ENCODE results near the gene INPP5A. TPM values are rescaled to one million over a fixed set of nuclear protein-coding genes. Genes with fewer than 3 reads are reported as not detected.
A peak's percentile ranks its signal among the peaks of the same experiment; 100 is the strongest.

INPP5A gene
- total and polyA plus RNA-seq, 2 of the 13 experiments (the other 11 are each of a cell fraction or from before 2014, with no cell fraction given) = 17.5 to 37.9 TPM

GRCh38 chr10:132707121-132707775 lies 169.7 kb downstream of the INPP5A start (continued):
- TF ChIP-seq ZBTB38 (CRISPR knock-in tag; IDR thresholded peaks at IDR 0.05) (peak; percentile 44; the same call in 1 of the 2 replicates), SOX5 (CRISPR knock-in tag; IDR thresholded peaks at IDR 0.05; ENCODE audit: borderline replicate concordance) (no peak), HOXA3 (CRISPR knock-in tag; IDR thresholded peaks at IDR 0.05) (0 out of 2 replicates have a peak, but pooled peaks have one; percentile 26), ZFP36L2 (CRISPR knock-in tag; IDR thresholded peaks at IDR 0.05) (no peak), ZNF333 (CRISPR knock-in tag; IDR thresholded peaks at IDR 0.05; ENCODE audit: borderline replicate concordance) (no peak), DPF2 (CRISPR knock-in tag; IDR thresholded peaks at IDR 0.05; ENCODE audit: borderline replicate concordance, low read depth) (no peak)
- TF ChIP-seq, protein P1, sequence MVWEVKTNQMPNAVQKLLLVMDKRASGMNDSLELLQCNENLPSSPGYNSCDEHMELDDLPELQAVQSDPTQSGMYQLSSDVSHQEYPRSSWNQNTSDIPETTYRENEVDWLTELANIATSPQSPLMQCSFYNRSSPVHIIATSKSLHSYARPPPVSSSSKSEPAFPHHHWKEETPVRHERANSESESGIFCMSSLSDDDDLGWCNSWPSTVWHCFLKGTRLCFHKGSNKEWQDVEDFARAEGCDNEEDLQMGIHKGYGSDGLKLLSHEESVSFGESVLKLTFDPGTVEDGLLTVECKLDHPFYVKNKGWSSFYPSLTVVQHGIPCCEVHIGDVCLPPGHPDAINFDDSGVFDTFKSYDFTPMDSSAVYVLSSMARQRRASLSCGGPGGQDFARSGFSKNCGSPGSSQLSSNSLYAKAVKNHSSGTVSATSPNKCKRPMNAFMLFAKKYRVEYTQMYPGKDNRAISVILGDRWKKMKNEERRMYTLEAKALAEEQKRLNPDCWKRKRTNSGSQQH (CRISPR knock-in tag; IDR thresholded peaks at IDR 0.05; ENCODE audit: low read depth) = no peak

- WGBS (ENCODE audit: low lambda C conversion rate) = 100% methylated on average over 7 of the region's 15 CpGs
- Histone ChIP-seq H3K4me3 (replicated peaks in 1 of 3; ENCODE audit: insufficient read depth in 1 of 3, low read depth in 2 of 3, low read length in 3 of 3) (no peak overlapping the region), H3K9ac (ENCODE audit: insufficient read depth, low read depth, low read length) (no peak overlapping the region), H4K20me1 (ENCODE audit: insufficient read depth, low read length) (no peaks in the 10 kb centered on the region), H3K79me2 (ENCODE audit: insufficient read depth, low read length) (no peaks in the 10 kb centered on the region), H3K4me2 (ENCODE audit: low read depth, low read length) (no peak overlapping the region), H3K27me3 (ENCODE audit: control insufficient read depth in 1 of 2, insufficient read depth in 2 of 2, low read length in 2 of 2) (no peaks in the 10 kb centered on the region), H3K36me3 (replicated peaks in 1 of 2; ENCODE audit: control insufficient read depth in 1 of 2, insufficient read depth in 2 of 2, low read length in 2 of 2) (peaks cover 0 to 6% of the 10 kb centered on the region in 2 experiments; a peak in 2 of 5 replicates), H3K4me1 (ENCODE audit: insufficient read depth, low read length) (no peaks in the 10 kb centered on the region), H2AFZ (ENCODE audit: low read length) (no peak overlapping the region), H3K9me3 (ENCODE audit: low read length) (peaks cover 11% of the 10 kb centered on the region; the same call in 1 of the 2 replicates), H3K27ac (ENCODE audit: extremely low read length, insufficient read depth, low read length) (no peak overlapping the region)
- DNase-seq (ENCODE audit: low spot score) (no peak), FAIRE-seq (no peak), ATAC-seq (no peak)
- ChIA-PET CTCF (ENCODE audit: low intra/inter-chr PET ratio, low total read pairs) (no interaction called here), POLR2A (no interaction called here)
- intact Hi-C loops (cut with micrococcal nuclease; ENCODE audit: unreplicated experiment) = no loop called here
- BruUV-seq (replicated peaks) = no TSS peak
- in situ Hi-C loops (cut with HindIII; ENCODE audit: extremely low pct_ligation_motif_present, low pct_unique_long_range_greater_than_20kb) = no loop called here
- no peak for TF ChIP-seq ZNF383 (CRISPR knock-in tag; IDR thresholded peaks at IDR 0.05; ENCODE audit: borderline replicate concordance)
- TF ChIP-seq ZNF878 (CRISPR knock-in tag; IDR thresholded peaks at IDR 0.05) = no peak
- no peak for TF ChIP-seq KIAA2018 (CRISPR knock-in tag; IDR thresholded peaks at IDR 0.05; ENCODE audit: borderline replicate concordance)
- TF ChIP-seq HNRNPL (IDR thresholded peaks at IDR 0.05; ENCODE audit: low read depth, low read length) = no peak
- TF ChIP-seq, protein P2, sequence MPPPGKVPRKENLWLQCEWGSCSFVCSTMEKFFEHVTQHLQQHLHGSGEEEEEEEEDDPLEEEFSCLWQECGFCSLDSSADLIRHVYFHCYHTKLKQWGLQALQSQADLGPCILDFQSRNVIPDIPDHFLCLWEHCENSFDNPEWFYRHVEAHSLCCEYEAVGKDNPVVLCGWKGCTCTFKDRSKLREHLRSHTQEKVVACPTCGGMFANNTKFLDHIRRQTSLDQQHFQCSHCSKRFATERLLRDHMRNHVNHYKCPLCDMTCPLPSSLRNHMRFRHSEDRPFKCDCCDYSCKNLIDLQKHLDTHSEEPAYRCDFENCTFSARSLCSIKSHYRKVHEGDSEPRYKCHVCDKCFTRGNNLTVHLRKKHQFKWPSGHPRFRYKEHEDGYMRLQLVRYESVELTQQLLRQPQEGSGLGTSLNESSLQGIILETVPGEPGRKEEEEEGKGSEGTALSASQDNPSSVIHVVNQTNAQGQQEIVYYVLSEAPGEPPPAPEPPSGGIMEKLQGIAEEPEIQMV (CRISPR knock-in tag; IDR thresholded peaks at IDR 0.05; ENCODE audit: low read depth) = no peak
Measured at GRCh38 chr10:132707776-132708171, 170.2 kb downstream of the INPP5A start.

Data from HepG2 (cell line).